Ishikawa (cell line): Measurements from ENCODE around the gene GPR39.

Experiments
- CEBPB ChIP-seq: IDR thresholded peaks from 2 replicates; pipeline ENCODE4 v1.6.1; 2012
- RAD21 ChIP-seq: IDR thresholded peaks from 2 replicates; pipeline ENCODE4 v1.6.1; 2012; ENCODE audit warnings: low read depth
- TEAD4 ChIP-seq: IDR thresholded peaks from 2 replicates; pipeline ENCODE4 v1.6.1; 2012
- ZBTB7A ChIP-seq: IDR thresholded peaks from 2 replicates; pipeline ENCODE4 v1.6.1; 2012; ENCODE audit warnings: low read depth
- TF ChIP-seq, protein P1 (sequence below): IDR thresholded peaks from 2 replicates; pipeline ENCODE4 v1.6.1; 2012; ENCODE audit warnings: low read depth, mild to moderate bottlenecking

DNA sequence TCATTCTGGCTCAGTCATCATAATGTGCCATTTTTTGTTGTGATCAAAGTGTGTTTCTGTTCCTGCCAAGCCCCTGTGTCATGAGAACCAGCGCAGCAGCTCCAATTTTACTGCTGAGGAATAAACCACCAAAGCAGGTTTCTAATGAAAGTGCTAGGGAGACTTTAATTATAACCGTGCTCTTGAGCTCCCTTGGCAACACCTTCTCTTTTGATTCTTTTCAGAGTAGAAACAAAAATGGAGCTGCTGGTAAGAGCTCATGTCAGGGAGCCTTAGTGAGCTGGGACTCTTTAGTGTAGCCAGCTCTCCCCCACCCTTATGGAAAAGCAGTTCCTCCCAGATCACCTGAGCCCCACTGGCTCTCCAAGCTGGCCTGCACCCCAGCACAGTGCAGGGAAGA, 179.1 kb downstream of the GPR39 start:
- TF ChIP-seq RAD21 (no peak), TEAD4 (no peak), ZBTB7A (no peak), CEBPB (no peak)
- TF ChIP-seq, protein P1, sequence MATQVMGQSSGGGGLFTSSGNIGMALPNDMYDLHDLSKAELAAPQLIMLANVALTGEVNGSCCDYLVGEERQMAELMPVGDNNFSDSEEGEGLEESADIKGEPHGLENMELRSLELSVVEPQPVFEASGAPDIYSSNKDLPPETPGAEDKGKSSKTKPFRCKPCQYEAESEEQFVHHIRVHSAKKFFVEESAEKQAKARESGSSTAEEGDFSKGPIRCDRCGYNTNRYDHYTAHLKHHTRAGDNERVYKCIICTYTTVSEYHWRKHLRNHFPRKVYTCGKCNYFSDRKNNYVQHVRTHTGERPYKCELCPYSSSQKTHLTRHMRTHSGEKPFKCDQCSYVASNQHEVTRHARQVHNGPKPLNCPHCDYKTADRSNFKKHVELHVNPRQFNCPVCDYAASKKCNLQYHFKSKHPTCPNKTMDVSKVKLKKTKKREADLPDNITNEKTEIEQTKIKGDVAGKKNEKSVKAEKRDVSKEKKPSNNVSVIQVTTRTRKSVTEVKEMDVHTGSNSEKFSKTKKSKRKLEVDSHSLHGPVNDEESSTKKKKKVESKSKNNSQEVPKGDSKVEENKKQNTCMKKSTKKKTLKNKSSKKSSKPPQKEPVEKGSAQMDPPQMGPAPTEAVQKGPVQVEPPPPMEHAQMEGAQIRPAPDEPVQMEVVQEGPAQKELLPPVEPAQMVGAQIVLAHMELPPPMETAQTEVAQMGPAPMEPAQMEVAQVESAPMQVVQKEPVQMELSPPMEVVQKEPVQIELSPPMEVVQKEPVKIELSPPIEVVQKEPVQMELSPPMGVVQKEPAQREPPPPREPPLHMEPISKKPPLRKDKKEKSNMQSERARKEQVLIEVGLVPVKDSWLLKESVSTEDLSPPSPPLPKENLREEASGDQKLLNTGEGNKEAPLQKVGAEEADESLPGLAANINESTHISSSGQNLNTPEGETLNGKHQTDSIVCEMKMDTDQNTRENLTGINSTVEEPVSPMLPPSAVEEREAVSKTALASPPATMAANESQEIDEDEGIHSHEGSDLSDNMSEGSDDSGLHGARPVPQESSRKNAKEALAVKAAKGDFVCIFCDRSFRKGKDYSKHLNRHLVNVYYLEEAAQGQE = no peak
